WTC11 (cell line): Measurements from ENCODE around the gene PODN.

Source experiments
- CBFB ChIP-seq: sonication (generic); formaldehyde crosslinking; IDR thresholded peaks from 2 replicates; pipeline ENCODE4 v1.8.1; 2022; ENCODE audit warnings: mild to moderate bottlenecking, low read depth, missing genetic modification reagents
- CTCF ChIP-seq: fragments of 200-600 bp; IDR thresholded peaks from 2 replicates; pipeline ENCODE4 v1.8.0; 2022; ENCODE audit warnings: antibody characterized with exemption
- TEAD1 ChIP-seq: sonication (generic); formaldehyde crosslinking; IDR thresholded peaks from 2 replicates; pipeline ENCODE4 v1.8.0; 2022; ENCODE audit warnings: mild to moderate bottlenecking, missing genetic modification reagents
- ZNF532 ChIP-seq: fragments of 250-450 bp; sonication (Bioruptor Pico); IDR thresholded peaks from 2 replicates; pipeline ENCODE4 v1.9.0; 2021; ENCODE audit warnings: mild to moderate bottlenecking, borderline replicate concordance

- TF ChIP-seq CTCF (no peak), ZNF532 (CRISPR knock-in tag) (no peak), TEAD1 (CRISPR knock-in tag) (no peak), CBFB (CRISPR knock-in tag) (no peak)
Measured at GRCh38 chr1:53112861-53113260, 50.8 kb downstream of the PODN start.
